ENCODE results near the gene SYNGAP1. TPM values are rescaled to one million over a fixed set of nuclear protein-coding genes. Genes with fewer than 3 reads are reported as not detected.

SYNGAP1 gene
- total RNA-seq, 4 donors from 2014 or later: 4.9 to 37.2 (median 11.1) TPM

DNA sequence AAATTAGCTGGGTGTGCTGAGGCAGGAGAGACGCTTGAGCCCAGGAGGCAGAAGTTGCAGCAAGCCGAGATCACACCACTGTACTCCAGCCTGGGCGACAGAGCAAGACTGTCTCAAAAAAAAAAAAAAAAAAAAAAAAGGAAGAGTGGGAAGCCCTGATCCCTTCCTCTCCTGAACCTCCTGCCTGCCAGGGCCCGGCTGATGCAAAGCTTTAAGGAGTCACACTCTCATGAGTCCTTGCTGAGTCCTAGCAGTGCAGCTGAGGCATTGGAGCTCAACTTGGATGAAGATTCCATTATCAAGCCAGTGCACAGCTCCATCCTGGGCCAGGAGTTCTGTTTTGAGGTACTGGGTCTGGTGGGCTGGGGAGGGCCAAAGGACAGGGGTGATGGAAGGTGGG, 15.1 kb downstream of the SYNGAP1 start:
- intact Hi-C loops (cut with DNase I; ENCODE audit: low total_unique reads): no loop called here
- no peak overlapping the region for H3K27ac ChIP-seq
- 77 to 86% methylated on average over 4 of the region's 4 CpGs for WGBS, 2 donors (ENCODE audit: low coverage in 1 of 2)
- H3K4me1 ChIP-seq: peaks cover 4 to 20% (median 14%) of the 10 kb centered on the region in 4 donors
- H3K4me3 ChIP-seq: no peak overlapping the region
- no peak for DNase-seq
- H3K27me3 ChIP-seq: no peaks in the 10 kb centered on the region
- no peaks in the 10 kb centered on the region for H3K9me3 ChIP-seq
- TF ChIP-seq POLR2A (IDR thresholded peaks at IDR 0.05): no peak
- TF ChIP-seq, protein P1, sequence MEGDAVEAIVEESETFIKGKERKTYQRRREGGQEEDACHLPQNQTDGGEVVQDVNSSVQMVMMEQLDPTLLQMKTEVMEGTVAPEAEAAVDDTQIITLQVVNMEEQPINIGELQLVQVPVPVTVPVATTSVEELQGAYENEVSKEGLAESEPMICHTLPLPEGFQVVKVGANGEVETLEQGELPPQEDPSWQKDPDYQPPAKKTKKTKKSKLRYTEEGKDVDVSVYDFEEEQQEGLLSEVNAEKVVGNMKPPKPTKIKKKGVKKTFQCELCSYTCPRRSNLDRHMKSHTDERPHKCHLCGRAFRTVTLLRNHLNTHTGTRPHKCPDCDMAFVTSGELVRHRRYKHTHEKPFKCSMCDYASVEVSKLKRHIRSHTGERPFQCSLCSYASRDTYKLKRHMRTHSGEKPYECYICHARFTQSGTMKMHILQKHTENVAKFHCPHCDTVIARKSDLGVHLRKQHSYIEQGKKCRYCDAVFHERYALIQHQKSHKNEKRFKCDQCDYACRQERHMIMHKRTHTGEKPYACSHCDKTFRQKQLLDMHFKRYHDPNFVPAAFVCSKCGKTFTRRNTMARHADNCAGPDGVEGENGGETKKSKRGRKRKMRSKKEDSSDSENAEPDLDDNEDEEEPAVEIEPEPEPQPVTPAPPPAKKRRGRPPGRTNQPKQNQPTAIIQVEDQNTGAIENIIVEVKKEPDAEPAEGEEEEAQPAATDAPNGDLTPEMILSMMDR (IDR thresholded peaks at IDR 0.05): no peak
- H3K36me3 ChIP-seq: peaks cover 0 to 28% (median 0%) of the 10 kb centered on the region in 4 donors
- in situ Hi-C loops (cut with MboI; ENCODE audit: low pct_ligation_motif_present in 1 of 4, low pct_unique_long_range_greater_than_20kb in 1 of 4, low sequenced_read_pairs in 3 of 4): no loop called here

DNA sequence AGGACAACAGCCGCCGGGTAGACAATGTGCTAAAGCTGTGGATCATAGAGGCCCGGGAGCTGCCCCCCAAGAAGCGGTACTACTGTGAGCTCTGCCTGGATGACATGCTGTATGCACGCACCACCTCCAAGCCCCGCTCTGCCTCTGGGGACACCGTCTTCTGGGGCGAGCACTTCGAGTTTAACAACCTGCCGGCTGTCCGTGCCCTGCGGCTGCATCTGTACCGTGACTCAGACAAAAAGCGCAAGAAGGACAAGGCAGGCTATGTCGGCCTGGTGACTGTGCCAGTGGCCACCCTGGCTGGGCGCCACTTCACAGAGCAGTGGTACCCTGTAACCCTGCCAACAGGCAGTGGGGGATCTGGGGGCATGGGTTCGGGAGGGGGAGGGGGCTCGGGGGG, 17.8 kb downstream of the SYNGAP1 start:
- WGBS, 2 donors (ENCODE audit: low coverage in 1 of 2): 96% methylated on average over 15 of the region's 18 CpGs; no CpG with 5 or more reads in 1 of the 2 donors
- in situ Hi-C loops (cut with MboI; ENCODE audit: low pct_ligation_motif_present in 1 of 4, low pct_unique_long_range_greater_than_20kb in 1 of 4, low sequenced_read_pairs in 3 of 4): no loop called here

DNA sequence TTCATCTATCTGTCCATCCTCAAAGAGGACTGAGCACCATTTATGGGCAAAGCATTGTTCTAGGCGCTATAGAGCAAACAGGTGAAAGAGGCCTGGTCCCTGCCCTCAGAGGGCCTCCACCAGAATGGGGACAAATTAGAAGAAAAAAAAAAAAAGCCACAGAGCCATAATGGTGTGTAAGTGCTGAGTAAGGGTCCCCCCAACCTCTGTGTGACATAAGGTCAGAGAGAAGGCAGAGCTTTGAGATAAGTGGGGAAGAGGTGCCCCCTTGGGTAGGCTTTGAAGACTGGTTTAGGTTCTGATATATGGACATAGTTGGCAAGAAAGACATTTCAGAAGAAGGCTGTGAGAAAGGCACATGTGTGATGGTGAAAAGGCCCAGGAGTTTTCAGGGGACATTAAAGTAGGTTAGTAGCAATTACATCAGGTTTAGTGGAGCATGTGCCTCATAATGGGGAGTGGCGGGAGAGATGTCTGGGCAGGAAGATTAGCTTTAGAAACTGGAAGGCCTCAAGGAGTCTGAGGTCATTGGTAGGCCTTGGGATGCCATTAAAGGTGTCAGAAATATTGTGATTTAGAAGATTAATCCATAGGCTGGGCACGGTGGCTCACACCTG, 19.2 kb downstream of the SYNGAP1 start:
- H3K27ac ChIP-seq: no peak overlapping the region
- H3K4me3 ChIP-seq: no peak overlapping the region
- no peaks in the 10 kb centered on the region for H3K4me1 ChIP-seq
- in situ Hi-C loops (cut with MboI; ENCODE audit: low pct_ligation_motif_present in 1 of 4, low pct_unique_long_range_greater_than_20kb in 1 of 4, low sequenced_read_pairs in 3 of 4): no loop called here
- no peaks in the 10 kb centered on the region for H3K27me3 ChIP-seq
- no peaks in the 10 kb centered on the region for H3K9me3 ChIP-seq
- no peak for DNase-seq
- WGBS, 2 donors (ENCODE audit: low coverage in 1 of 2): 94 to 100% methylated on average over 3 of the region's 3 CpGs
- H3K36me3 ChIP-seq: peaks cover 0 to 28% (median 0%) of the 10 kb centered on the region in 4 donors
- TF ChIP-seq EP300 (IDR thresholded peaks at IDR 0.05; ENCODE audit: low read depth) (no peak), POLR2AphosphoS5 (IDR thresholded peaks at IDR 0.05) (no peak), POLR2A (IDR thresholded peaks at IDR 0.05) (no peak)
- TF ChIP-seq, protein P1 (IDR thresholded peaks at IDR 0.05): no peak
- intact Hi-C loops (cut with DNase I; ENCODE audit: low total_unique reads): no loop called here

More for the DNA sequence above, 17.8 kb downstream of the SYNGAP1 start:
- Histone ChIP-seq H3K27ac (no peak overlapping the region), H3K4me1 (peaks cover 0 to 6% (median 0%) of the 10 kb centered on the region in 4 donors), H3K27me3 (no peaks in the 10 kb centered on the region), H3K4me3 (no peak overlapping the region), H3K36me3 (peaks cover 0 to 28% (median 0%) of the 10 kb centered on the region in 4 donors), H3K9me3 (no peaks in the 10 kb centered on the region)
- intact Hi-C loops (cut with DNase I; ENCODE audit: low total_unique reads): no loop called here
- TF ChIP-seq POLR2AphosphoS5 (IDR thresholded peaks at IDR 0.05) (no peak), POLR2A (IDR thresholded peaks at IDR 0.05) (no peak)
- TF ChIP-seq, protein P1 (IDR thresholded peaks at IDR 0.05): no peak
- no peak for DNase-seq

DNA sequence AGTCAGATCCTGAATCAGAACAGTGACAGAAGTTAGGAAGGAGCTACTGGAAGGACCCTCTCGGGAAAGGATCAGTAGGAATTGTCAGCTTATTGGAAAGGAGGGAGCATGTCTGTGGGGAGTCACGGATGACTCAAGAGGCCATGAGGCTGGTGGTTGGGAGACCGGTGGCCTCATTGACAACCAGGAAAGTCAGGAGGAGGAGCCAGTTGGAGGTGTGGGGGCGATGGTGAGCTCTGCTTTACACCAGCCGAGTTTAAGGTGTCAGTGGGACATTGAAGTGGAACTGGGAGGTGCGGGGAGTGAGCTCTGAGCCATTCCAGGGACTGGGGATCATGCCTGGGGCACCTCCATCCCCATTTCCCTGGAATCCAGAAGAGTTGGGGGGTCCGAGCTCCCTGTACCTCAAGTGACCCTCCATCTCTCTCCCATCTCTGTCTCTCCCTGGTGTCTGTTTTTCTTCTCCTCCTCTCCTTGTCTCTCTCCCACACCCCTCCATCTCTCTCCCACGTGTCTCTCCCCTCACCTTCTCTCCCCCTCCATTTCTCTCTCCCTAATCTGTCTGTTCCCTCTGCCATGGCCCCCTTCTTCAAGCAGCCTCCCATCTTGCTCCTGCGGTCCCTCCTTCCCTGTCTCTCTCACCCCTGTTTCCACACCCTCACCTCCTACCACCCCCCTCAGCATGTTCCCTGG, 20.2 kb downstream of the SYNGAP1 start:
- Histone ChIP-seq H3K27ac (no peak overlapping the region), H3K4me1 (no peaks in the 10 kb centered on the region), H3K36me3 (peaks cover 0 to 28% (median 0%) of the 10 kb centered on the region in 4 donors), H3K9me3 (no peaks in the 10 kb centered on the region), H3K4me3 (no peak overlapping the region), H3K27me3 (no peaks in the 10 kb centered on the region)
- DNase-seq: no peak
- TF ChIP-seq POLR2AphosphoS5 (IDR thresholded peaks at IDR 0.05): no peak
- TF ChIP-seq EP300 (IDR thresholded peaks at IDR 0.05; ENCODE audit: low read depth): no peak
- TF ChIP-seq, protein P1 (IDR thresholded peaks at IDR 0.05): no peak
- TF ChIP-seq POLR2A (IDR thresholded peaks at IDR 0.05): no peak
- intact Hi-C loops (cut with DNase I; ENCODE audit: low total_unique reads): no loop called here
- 76 to 93% methylated on average over 2 to 9 of the region's 9 CpGs for WGBS, 2 donors (ENCODE audit: low coverage in 1 of 2)
- in situ Hi-C loops (cut with MboI; ENCODE audit: low pct_ligation_motif_present in 1 of 4, low pct_unique_long_range_greater_than_20kb in 1 of 4, low sequenced_read_pairs in 3 of 4): no loop called here
